BLaER1 treated with 17β-estradiol and CSF1 and Interleukin-3, amounts not matched to agents 10 nM and 100 nM (cell line): ENCODE data around the gene MLPH.

Source experiments
- H3K27ac ChIP-seq, 11 experiments: shearing (Covaris generic); formaldehyde crosslinking; 2 replicates each; pipeline ENCODE4 v1.8.1; 2022
- H3K27me3 ChIP-seq, 11 experiments: shearing (Covaris generic); formaldehyde crosslinking; 2 replicates each; pipeline ENCODE4 v1.8.1; 2022
- H3K36me3 ChIP-seq, 11 experiments: shearing (Covaris generic); formaldehyde crosslinking; 2 replicates each; pipeline ENCODE4 v1.8.1; 2022
- H3K4me1 ChIP-seq, 10 experiments: shearing (Covaris generic); formaldehyde crosslinking; 2 replicates each; pipeline ENCODE4 v1.8.1; 2022
- H3K4me2 ChIP-seq, 11 experiments: shearing (Covaris generic); formaldehyde crosslinking; 2 replicates each; pipeline ENCODE4 v1.8.1; 2022
- H3K4me3 ChIP-seq, 10 experiments: shearing (Covaris generic); formaldehyde crosslinking; 2 replicates each; pipeline ENCODE4 v1.8.1; 2022
- H3K9ac ChIP-seq, 11 experiments: shearing (Covaris generic); formaldehyde crosslinking; 2 replicates each; pipeline ENCODE4 v1.8.1; 2022
- H3K9me3 ChIP-seq, 11 experiments: shearing (Covaris generic); formaldehyde crosslinking; replicated peaks in 1 of 11; 2 replicates each; pipeline ENCODE4 v1.8.1; 2022
- H4K20me1 ChIP-seq, 11 experiments: shearing (Covaris generic); formaldehyde crosslinking; 2 replicates each; pipeline ENCODE4 v1.8.1; 2022
- Cebpa-rat ChIP-seq, 11 experiments: shearing (Covaris generic); IDR thresholded peaks; 2 replicates each; pipeline ENCODE4 v1.8.1; 2022

The MLPH gene

DNA sequence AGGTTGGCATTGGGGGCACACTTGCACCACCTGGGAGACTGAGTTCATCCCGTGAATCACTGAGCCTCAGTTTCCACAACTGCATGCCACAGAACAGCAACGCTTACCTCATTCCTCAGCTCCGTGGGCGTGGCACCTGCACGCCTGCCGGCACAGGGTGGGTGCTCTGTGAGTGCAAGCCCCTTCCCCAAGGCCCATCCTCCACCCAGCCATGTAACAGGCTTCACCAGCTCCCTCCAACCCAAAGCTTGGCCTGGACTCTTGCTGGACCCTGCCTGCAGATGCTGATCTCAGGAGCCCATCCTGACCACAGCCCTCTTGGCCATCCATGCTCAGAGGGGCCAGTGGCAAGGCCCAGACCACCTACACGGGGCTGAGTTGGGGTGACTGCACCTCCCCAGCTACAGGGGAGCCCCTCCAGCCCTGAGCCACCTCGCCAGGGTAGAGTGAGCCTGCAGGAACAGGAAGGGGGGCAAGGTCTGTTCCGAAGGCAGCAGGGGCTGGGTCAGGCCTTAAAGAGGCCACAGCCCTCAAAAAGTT, 81.1 kb downstream of the MLPH start:
- H3K4me2 ChIP-seq: no peak overlapping the region
- peaks cover 10 to 32% (median 27%) of the 10 kb centered on the region in 10 experiments; a peak in 17 of 20 replicates for H3K4me1 ChIP-seq
- no peak overlapping the region for H3K27ac ChIP-seq
- no peaks in the 10 kb centered on the region for H4K20me1 ChIP-seq
- no peaks in the 10 kb centered on the region; a peak in 1 of 22 replicates for H3K36me3 ChIP-seq
- no peaks in the 10 kb centered on the region for H3K27me3 ChIP-seq
- H3K4me3 ChIP-seq: no peak overlapping the region
- 0 out of 22 replicates have a peak, but pooled peaks cover 0 to 3% (median 0%) of the 10 kb centered on the region in 11 experiments for H3K9me3 ChIP-seq
- no peak overlapping the region for H3K9ac ChIP-seq
- TF ChIP-seq Cebpa-rat (IDR thresholded peaks at IDR 0.05): no peak

DNA sequence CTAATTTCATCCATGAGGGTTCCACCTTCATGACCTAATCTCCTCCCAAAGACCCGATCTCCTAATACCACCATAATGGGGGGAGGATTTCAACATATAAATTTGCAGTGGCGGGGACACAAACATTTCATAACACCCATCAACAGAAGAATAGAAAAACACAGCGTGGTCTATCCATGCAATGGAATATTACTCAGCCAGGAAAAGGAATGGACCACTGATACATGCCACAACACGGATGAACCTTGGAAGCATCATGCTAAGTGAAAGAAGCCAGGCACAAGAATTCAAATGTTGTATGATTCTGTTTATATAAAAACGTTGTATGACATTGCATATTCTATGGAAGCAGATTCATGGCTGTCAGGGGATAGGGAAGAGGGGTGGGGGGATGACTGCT, 82.0 kb downstream of the MLPH start:
- H3K4me1 ChIP-seq: peaks cover 16 to 41% (median 34%) of the 10 kb centered on the region in 10 experiments
- no peaks in the 10 kb centered on the region for H4K20me1 ChIP-seq
- 0 out of 22 replicates have a peak, but pooled peaks cover 0 to 3% (median 0%) of the 10 kb centered on the region in 11 experiments for H3K9me3 ChIP-seq
- no peak for TF ChIP-seq Cebpa-rat (IDR thresholded peaks at IDR 0.05)
- H3K27ac ChIP-seq: no peak overlapping the region
- no peaks in the 10 kb centered on the region; a peak in 1 of 22 replicates for H3K36me3 ChIP-seq
- H3K4me3 ChIP-seq: no peak overlapping the region
- H3K9ac ChIP-seq: no peak overlapping the region
- H3K27me3 ChIP-seq: no peaks in the 10 kb centered on the region
- no peak overlapping the region for H3K4me2 ChIP-seq

DNA sequence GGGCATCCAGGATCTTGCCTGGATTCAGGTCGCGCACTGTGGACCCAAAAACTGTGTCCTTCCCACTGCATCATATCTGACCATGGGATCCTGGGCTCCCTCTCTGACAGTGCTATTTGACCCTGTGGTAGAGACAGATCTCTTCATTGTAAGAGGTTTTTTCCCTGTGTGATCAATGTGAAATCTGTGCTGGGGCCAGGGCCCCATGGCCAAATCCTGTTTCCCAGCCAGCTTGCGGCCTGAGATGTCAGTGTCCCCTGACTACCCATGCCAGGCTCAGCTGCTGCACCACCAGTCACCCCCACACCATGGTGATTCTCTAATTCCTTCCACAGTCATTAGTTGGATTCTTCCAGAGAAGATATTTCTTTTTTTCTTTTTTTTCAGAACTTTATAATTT, 82.8 kb downstream of the MLPH start:
- Histone ChIP-seq H3K4me1 (peaks cover 24 to 49% (median 42%) of the 10 kb centered on the region in 10 experiments), H3K4me3 (no peak overlapping the region), H3K9ac (no peak overlapping the region), H3K4me2 (no peak overlapping the region), H3K27ac (no peak overlapping the region), H4K20me1 (0 out of 22 replicates have a peak, but pooled peaks cover 0 to under 1% (median 0%) of the 10 kb centered on the region in 11 experiments), H3K27me3 (no peaks in the 10 kb centered on the region), H3K36me3 (peaks cover 0 to 7% (median 0%) of the 10 kb centered on the region in 11 experiments; a peak in 1 of 22 replicates), H3K9me3 (0 out of 22 replicates have a peak, but pooled peaks cover 0 to 3% (median 0%) of the 10 kb centered on the region in 11 experiments)
- no peak for TF ChIP-seq Cebpa-rat (IDR thresholded peaks at IDR 0.05)

DNA sequence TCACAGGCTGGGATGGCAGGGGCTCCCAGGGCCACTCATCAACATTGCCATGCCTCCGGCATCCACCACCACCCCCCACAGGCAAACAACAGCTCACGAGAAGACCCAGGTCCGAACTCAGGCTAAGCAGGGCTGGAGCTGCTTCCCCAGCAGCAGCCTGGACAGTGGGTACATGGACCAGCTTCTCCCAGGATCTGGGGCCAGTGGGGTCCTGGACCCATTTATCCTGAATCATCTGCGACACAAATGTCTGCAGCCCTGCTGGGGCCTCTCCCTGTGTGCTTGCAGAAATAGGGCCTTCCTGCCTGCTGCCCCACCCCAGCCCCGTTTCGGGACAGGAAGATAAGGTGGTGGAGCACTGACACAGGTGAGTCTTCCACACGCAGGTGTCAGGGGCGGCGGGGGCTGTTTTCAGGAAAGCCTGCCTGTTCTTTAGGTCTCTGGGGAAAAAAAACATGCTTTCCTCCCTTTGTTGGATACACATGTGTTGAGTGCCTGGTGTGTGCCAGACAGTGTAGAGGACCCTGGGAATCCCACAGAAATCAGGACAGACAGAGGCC, 83.8 kb downstream of the MLPH start:
- H3K36me3 ChIP-seq: peaks cover 0 to 16% (median 0%) of the 10 kb centered on the region in 11 experiments; a peak in 5 of 22 replicates
- peaks cover 0 to 10% (median 0%) of the 10 kb centered on the region in 11 experiments; a peak in 1 of 22 replicates for H4K20me1 ChIP-seq
- H3K27me3 ChIP-seq: no peaks in the 10 kb centered on the region
- peak overlapping the region in 2 of 11 experiments; percentile 24 to 28; a peak in 4 of 22 replicates for H3K4me2 ChIP-seq
- H3K27ac ChIP-seq: no peak overlapping the region
- peaks cover 32 to 59% (median 52%) of the 10 kb centered on the region in 10 experiments for H3K4me1 ChIP-seq
- H3K9me3 ChIP-seq: 0 out of 22 replicates have a peak, but pooled peaks cover 0 to 3% (median 0%) of the 10 kb centered on the region in 11 experiments
- no peak overlapping the region; a peak in 1 of 22 replicates for H3K9ac ChIP-seq
- H3K4me3 ChIP-seq: no peak overlapping the region
- no peak for TF ChIP-seq Cebpa-rat (IDR thresholded peaks at IDR 0.05)

DNA sequence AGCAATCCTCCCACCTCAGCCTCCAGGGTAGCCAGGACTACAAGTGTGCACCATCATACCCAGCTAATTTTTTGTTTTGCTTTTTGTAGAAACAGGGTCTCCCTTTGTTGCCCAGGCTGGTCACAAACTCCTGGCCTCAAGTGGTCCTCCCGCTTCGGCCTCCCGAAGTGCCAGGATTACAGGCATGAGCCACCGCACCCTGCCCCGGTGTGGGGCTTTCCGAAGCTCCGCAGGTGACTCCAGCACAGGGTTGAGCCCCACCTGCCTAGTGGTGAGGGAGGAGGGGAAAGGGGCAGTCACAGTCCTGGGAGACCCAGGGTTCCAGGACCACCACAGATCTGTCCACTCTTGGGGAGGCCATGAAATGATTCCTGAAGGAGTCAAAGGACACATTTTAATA, 84.5 kb downstream of the MLPH start:
- Histone ChIP-seq H3K27me3 (no peaks in the 10 kb centered on the region), H3K4me2 (peak overlapping the region in 6 of 11 experiments; percentile 18 to 37 (median 26); a peak in 7 of 22 replicates), H3K27ac (no peak overlapping the region; a peak in 1 of 22 replicates)

DNA sequence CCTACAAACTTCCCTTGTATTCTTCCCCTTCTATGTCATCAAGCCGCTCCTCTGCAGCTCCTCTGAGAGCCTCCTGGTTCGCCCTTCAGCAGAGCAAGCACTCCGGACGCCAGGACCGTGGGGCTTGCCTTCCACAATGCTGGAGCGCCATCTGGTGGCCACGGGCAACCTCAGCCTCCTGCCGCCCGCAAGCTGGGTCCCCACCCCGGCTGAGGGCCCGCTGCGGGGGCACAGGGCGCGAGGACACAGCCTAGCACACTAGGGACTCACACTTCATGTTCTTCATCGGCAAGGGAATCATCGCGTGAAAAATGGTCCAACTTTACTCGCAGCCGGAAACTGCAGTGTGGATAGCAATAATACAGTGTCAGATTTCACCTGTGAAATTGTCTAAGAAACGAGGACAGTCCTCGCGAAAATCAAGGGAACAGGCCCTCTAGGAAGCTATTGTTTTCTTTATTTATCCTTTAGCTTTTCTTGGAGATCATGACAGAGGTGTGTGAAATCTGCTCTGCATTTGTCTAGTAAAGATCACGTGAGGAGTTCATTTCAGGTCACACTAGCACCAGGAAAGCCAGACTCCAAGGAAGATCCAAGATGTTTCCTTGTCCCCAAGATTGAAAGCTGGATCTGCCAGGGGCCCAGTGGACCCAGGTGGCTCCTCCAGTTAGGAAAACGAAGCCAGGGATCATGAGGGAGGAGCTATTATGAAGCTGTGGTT, 85.1 kb downstream of the MLPH start:
- Histone ChIP-seq H3K4me2 (peak overlapping the region in 7 of 11 experiments; percentile 0 to 40 (median 18); a peak in 10 of 22 replicates), H3K27me3 (no peaks in the 10 kb centered on the region), H3K4me3 (no peak overlapping the region), H3K4me1 (peaks cover 31 to 55% (median 44%) of the 10 kb centered on the region in 10 experiments), H3K9me3 (0 out of 22 replicates have a peak, but pooled peaks cover 0 to 3% (median 0%) of the 10 kb centered on the region in 11 experiments), H4K20me1 (peaks cover 0 to 13% (median 0%) of the 10 kb centered on the region in 11 experiments; a peak in 1 of 22 replicates), H3K9ac (peak overlapping the region in 6 of 11 experiments; percentile 1 to 60 (median 6); a peak in 4 of 22 replicates), H3K27ac (peak overlapping the region in 3 of 11 experiments; percentile 23 to 37 (median 31); a peak in 5 of 22 replicates), H3K36me3 (peaks cover 6 to 28% (median 12%) of the 10 kb centered on the region in 11 experiments; a peak in 18 of 22 replicates)
- TF ChIP-seq Cebpa-rat (IDR thresholded peaks at IDR 0.05): no peak

More for the DNA sequence above, 84.5 kb downstream of the MLPH start:
- H3K4me3 ChIP-seq: no peak overlapping the region
- peaks cover 32 to 61% (median 50%) of the 10 kb centered on the region in 10 experiments for H3K4me1 ChIP-seq
- H4K20me1 ChIP-seq: peaks cover 0 to 13% (median 0%) of the 10 kb centered on the region in 11 experiments; a peak in 1 of 22 replicates
- TF ChIP-seq Cebpa-rat (IDR thresholded peaks at IDR 0.05): no peak
- 0 out of 22 replicates have a peak, but pooled peaks cover 0 to 3% (median 0%) of the 10 kb centered on the region in 11 experiments for H3K9me3 ChIP-seq
- no peak overlapping the region for H3K9ac ChIP-seq
- peaks cover 0 to 22% (median 5%) of the 10 kb centered on the region in 11 experiments; a peak in 12 of 22 replicates for H3K36me3 ChIP-seq

DNA sequence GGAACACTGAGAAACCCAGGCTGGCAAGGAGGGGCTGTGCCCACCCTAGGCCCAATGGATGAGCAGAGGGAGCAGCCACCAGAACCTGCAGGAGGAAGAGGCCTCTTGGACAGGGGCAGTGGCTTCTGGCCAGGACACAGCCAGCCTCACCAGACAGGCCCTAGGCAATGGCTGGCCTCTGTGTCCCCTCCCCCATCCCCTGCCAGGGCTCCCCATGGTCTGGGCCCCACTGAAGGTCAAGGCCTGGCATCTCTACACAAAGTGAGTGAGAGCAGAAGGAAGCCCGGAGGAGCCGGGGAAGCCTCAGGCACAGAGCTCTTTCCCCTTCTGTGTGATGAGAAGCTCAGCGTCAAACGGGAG, 85.7 kb downstream of the MLPH start:
- peak overlapping the region in 3 of 11 experiments; percentile 23 to 37 (median 31); a peak in 5 of 22 replicates for H3K27ac ChIP-seq
- no peaks in the 10 kb centered on the region for H3K27me3 ChIP-seq
- peaks cover 0 to 14% (median 0%) of the 10 kb centered on the region in 11 experiments; a peak in 1 of 22 replicates for H4K20me1 ChIP-seq
- peaks cover 31 to 52% (median 42%) of the 10 kb centered on the region in 10 experiments for H3K4me1 ChIP-seq
- peak overlapping the region in 6 of 11 experiments; percentile 0 to 40 (median 9); a peak in 7 of 22 replicates for H3K4me2 ChIP-seq
- H3K9me3 ChIP-seq: 0 out of 22 replicates have a peak, but pooled peaks cover 0 to 3% (median 0%) of the 10 kb centered on the region in 11 experiments
- no peak overlapping the region for H3K4me3 ChIP-seq
- peaks cover 7 to 33% (median 17%) of the 10 kb centered on the region in 11 experiments; a peak in 18 of 22 replicates for H3K36me3 ChIP-seq
- H3K9ac ChIP-seq: peak overlapping the region in 6 of 11 experiments; percentile 1 to 60 (median 6); a peak in 4 of 22 replicates
- no peak for TF ChIP-seq Cebpa-rat (IDR thresholded peaks at IDR 0.05)

DNA sequence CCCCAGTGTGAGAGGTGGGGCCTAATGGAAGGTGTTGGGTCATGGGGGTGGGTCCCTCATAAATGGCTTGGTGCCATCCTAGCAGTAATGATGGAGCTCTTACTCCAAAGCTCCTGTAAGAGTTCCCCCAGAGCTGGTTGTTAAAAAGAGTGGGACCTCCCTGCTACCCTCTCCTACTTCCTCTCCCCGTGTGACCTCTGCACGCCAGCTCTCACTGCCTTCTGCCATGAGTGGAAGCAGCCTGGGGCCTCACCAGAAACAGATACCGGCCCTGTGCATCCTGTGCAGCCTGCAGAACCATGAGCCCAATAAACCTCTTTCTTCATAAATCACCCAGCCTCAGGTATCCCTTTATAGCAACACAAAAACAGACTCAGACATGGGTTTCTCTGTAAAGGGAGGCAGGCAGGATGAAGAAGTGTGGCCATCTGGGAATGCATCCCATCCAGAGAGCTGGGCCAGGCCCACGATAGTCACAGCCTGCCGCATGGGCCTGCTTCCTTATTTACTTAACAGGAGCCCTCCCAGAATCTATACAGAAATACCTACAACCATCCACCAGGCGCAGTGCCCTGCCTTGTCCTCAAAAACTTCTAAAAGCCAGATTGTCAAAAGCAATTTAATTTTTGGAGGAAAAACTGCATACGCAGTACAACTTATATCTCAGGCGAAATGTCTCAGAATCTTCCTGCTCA, 86.8 kb downstream of the MLPH start:
- Histone ChIP-seq H3K4me1 (peaks cover 31 to 52% (median 42%) of the 10 kb centered on the region in 10 experiments), H3K27me3 (no peaks in the 10 kb centered on the region), H3K9me3 (0 out of 22 replicates have a peak, but pooled peaks cover 0 to 3% (median 0%) of the 10 kb centered on the region in 11 experiments), H3K9ac (0 out of 22 replicates have a peak overlapping the region, but pooled peaks of 2 of the 11 experiments have one; percentile 9 to 17), H3K4me3 (no peak overlapping the region), H4K20me1 (peaks cover 0 to 25% (median 0%) of the 10 kb centered on the region in 11 experiments; a peak in 1 of 22 replicates), H3K36me3 (peaks cover 7 to 43% (median 25%) of the 10 kb centered on the region in 11 experiments; a peak in 19 of 22 replicates), H3K27ac (peak overlapping the region in 1 of 11 experiments; percentile 19; a peak in 1 of 22 replicates), H3K4me2 (peak overlapping the region in 10 of 11 experiments; percentile 18 to 59 (median 32); a peak in 16 of 22 replicates)
- TF ChIP-seq Cebpa-rat (IDR thresholded peaks at IDR 0.05): no peak
